GM19035 (cell line): Measurements from ENCODE around the gene NONO.
"Not testable (repeated sequence)": the region's sequence is repeated elsewhere in the genome, so short reads cannot be mapped to it uniquely, and the experiment has no call there.

Experiments
- ATAC-seq: cut with Tn5 transposase; IDR thresholded peaks from one replicate; pipeline ENCODE4 v1.9.1; 2021; ENCODE audit not compliant: unreplicated experiment

The NONO gene

GRCh38 chrX:71285929-71286328, 2.5 kb downstream of the NONO start:
- no peak for ATAC-seq

- no peak for ATAC-seq
Measured at GRCh38 chrX:71291381-71291780, 7.9 kb downstream of the NONO start.

GRCh38 chrX:71292669-71293365, 9.4 kb downstream of the NONO start:
- ATAC-seq: no peak

- no peak for ATAC-seq
Measured at GRCh38 chrX:71296806-71297205, 13.4 kb downstream of the NONO start.

- ATAC-seq: no peak
Measured at GRCh38 chrX:71298119-71298518, 14.7 kb downstream of the NONO start.

- not testable (repeated sequence) for ATAC-seq
Measured at GRCh38 chrX:71300064-71300463, 16.6 kb downstream of the NONO start.

GRCh38 chrX:71300495-71300894, 17.1 kb downstream of the NONO start:
- ATAC-seq: not testable (repeated sequence)

GRCh38 chrX:71301195-71301924, 17.9 kb downstream of the NONO start, which contains the start of gene ITGB1BP2:
TSS of gene ITGB1BP2 (plus strand) at chrX:71301750. CDS start at chrX:71301807, 57 bp downstream.
- ATAC-seq: no peak

- no peak for ATAC-seq
Measured at GRCh38 chrX:71302461-71303213, 19.2 kb downstream of the NONO start.

- ATAC-seq: no peak
Measured at GRCh38 chrX:71304561-71304960, 21.1 kb downstream of the NONO start.

GRCh38 chrX:71315917-71316316, 32.5 kb downstream of the NONO start:
- ATAC-seq: no peak

GRCh38 chrX:71316959-71317358, 33.5 kb downstream of the NONO start:
- ATAC-seq: not testable (repeated sequence)

- ATAC-seq: no peak
Measured at GRCh38 chrX:71320126-71320525, 36.7 kb downstream of the NONO start.

- no peak for ATAC-seq
Measured at GRCh38 chrX:71321731-71322130, 38.3 kb downstream of the NONO start.

GRCh38 chrX:71324452-71324851, 41.0 kb downstream of the NONO start:
- ATAC-seq: not testable (repeated sequence)

GRCh38 chrX:71326394-71326793, 43.0 kb downstream of the NONO start:
- ATAC-seq: no peak

GRCh38 chrX:71349151-71349665, 65.8 kb downstream of the NONO start:
- not testable (repeated sequence) for ATAC-seq

- ATAC-seq: not testable (repeated sequence)
Measured at GRCh38 chrX:71349867-71350266, 66.4 kb downstream of the NONO start.
